Measurements from ENCODE around the gene STEAP3.
"Not testable (repeated sequence)": the region's sequence is repeated elsewhere in the genome, so short reads cannot be mapped to it uniquely, and the experiment has no call there.

The STEAP3 gene

GRCh38 chr2:119266091-119266589 lies 42.5 kb downstream of the STEAP3 start:
- no peak for DNase-seq

- no peak for DNase-seq
Observed at GRCh38 chr2:119267604-119268003, 44.0 kb downstream of the STEAP3 start.

GRCh38 chr2:119276864-119277263 lies 53.2 kb downstream of the STEAP3 start:
- no peak for DNase-seq

- DNase-seq: not testable (repeated sequence)
Observed at GRCh38 chr2:119278385-119278784, 54.8 kb downstream of the STEAP3 start.

- DNase-seq: no peak
Observed at GRCh38 chr2:119278946-119279345, 55.3 kb downstream of the STEAP3 start.

GRCh38 chr2:119279666-119280065 lies 56.0 kb downstream of the STEAP3 start:
- DNase-seq: no peak

GRCh38 chr2:119280680-119281079 lies 57.0 kb downstream of the STEAP3 start:
- no peak for DNase-seq

- DNase-seq: no peak
Observed at GRCh38 chr2:119282146-119282995, 58.7 kb downstream of the STEAP3 start.

GRCh38 chr2:119282996-119283511 lies 59.4 kb downstream of the STEAP3 start:
- DNase-seq: no peak

GRCh38 chr2:119283873-119284331 lies 60.3 kb downstream of the STEAP3 start:
- no peak for DNase-seq

GRCh38 chr2:119286661-119287060 lies 63.0 kb downstream of the STEAP3 start:
- DNase-seq: no peak

- DNase-seq: no peak
Observed at GRCh38 chr2:119288576-119288975, 64.9 kb downstream of the STEAP3 start.

- DNase-seq: no peak
Observed at GRCh38 chr2:119289093-119289492, 65.5 kb downstream of the STEAP3 start.

- no peak for DNase-seq
Observed at GRCh38 chr2:119289642-119290041, 66.0 kb downstream of the STEAP3 start.

- DNase-seq: no peak
Observed at GRCh38 chr2:119290859-119291587, 67.4 kb downstream of the STEAP3 start.

GRCh38 chr2:119291588-119292167 lies 68.0 kb downstream of the STEAP3 start:
- no peak for DNase-seq

GRCh38 chr2:119292226-119292625 lies 68.6 kb downstream of the STEAP3 start:
- DNase-seq: no peak

GRCh38 chr2:119293254-119293653 lies 69.6 kb downstream of the STEAP3 start:
- no peak for DNase-seq

- no peak for DNase-seq
Observed at GRCh38 chr2:119293900-119294299, 70.3 kb downstream of the STEAP3 start.

- DNase-seq: no peak
Observed at GRCh38 chr2:119294671-119295070, 71.0 kb downstream of the STEAP3 start.

- DNase-seq: no peak
Observed at GRCh38 chr2:119295688-119296375, 72.2 kb downstream of the STEAP3 start.

GRCh38 chr2:119301413-119301812 lies 77.8 kb downstream of the STEAP3 start:
- DNase-seq: no peak

GRCh38 chr2:119304847-119305246 lies 81.2 kb downstream of the STEAP3 start:
- no peak for DNase-seq

All from right forelimb (tissue), 1 donor.